Neural progenitor cell (in vitro differentiated cells): ENCODE results near the gene GDF15. TPM values are rescaled to one million over a fixed set of nuclear protein-coding genes. Genes with fewer than 3 reads are reported as not detected.

ENCODE experiments used
- DNase-seq: peaks from one replicate; pipeline ENCODE4 v3.0.0-alpha.2; 2016; ENCODE audit warnings: low spot score
- H2AFZ ChIP-seq: fragments of 200-600 bp; sonication (generic); replicated peaks from 2 replicates; pipeline ENCODE4 v1.6.1; 2016; ENCODE audit warnings: antibody characterized with exemption
- H3F3A ChIP-seq: fragments of 200-600 bp; sonication (generic); 2 replicates; pipeline ENCODE4 v1.6.1; 2016; ENCODE audit warnings: antibody characterized with exemption, low read depth
- H3K27ac ChIP-seq: fragments of 200-600 bp; sonication (generic); 2 replicates; pipeline ENCODE4 v1.5.1; 2016; ENCODE audit warnings: mild to moderate bottlenecking
- H3K27me3 ChIP-seq: fragments of 200-600 bp; sonication (generic); 2 replicates; pipeline ENCODE4 v1.6.1; 2016; ENCODE audit warnings: mild to moderate bottlenecking, moderate library complexity
- H3K36me3 ChIP-seq: fragments of 200-600 bp; sonication (generic); 2 replicates; pipeline ENCODE4 v1.5.1; 2016
- H3K4me1 ChIP-seq: fragments of 200-600 bp; sonication (generic); 2 replicates; pipeline ENCODE4 v1.6.1; 2016; ENCODE audit warnings: mixed run types
- H3K4me2 ChIP-seq: fragments of 200-600 bp; sonication (generic); 2 replicates; pipeline ENCODE4 v1.6.1; 2016
- H3K4me3 ChIP-seq: fragments of 200-600 bp; sonication (generic); 2 replicates; pipeline ENCODE4 v1.5.1; 2016
- H3K79me2 ChIP-seq: fragments of 200-600 bp; sonication (generic); 2 replicates; pipeline ENCODE4 v1.6.1; 2016; ENCODE audit warnings: low read depth
- H3K9ac ChIP-seq: fragments of 200-600 bp; sonication (generic); 2 replicates; pipeline ENCODE4 v1.6.1; 2016
- H3K9me3 ChIP-seq: fragments of 200-600 bp; sonication (generic); 2 replicates; pipeline ENCODE4 v1.5.1; 2016; ENCODE audit warnings: low read depth
- H4K20me1 ChIP-seq: fragments of 200-600 bp; sonication (generic); 2 replicates; pipeline ENCODE4 v1.6.1; 2016; ENCODE audit warnings: low read depth
- H3K27ac Mint-ChIP-seq: 3 replicates; pipeline ENCODE4 v1.8.0; 2021; ENCODE audit warnings: mixed read lengths
- H3K27me3 Mint-ChIP-seq: 2 replicates; pipeline ENCODE4 v1.8.0; 2022; ENCODE audit warnings: low read depth, mild to moderate bottlenecking, inconsistent platforms, moderate library complexity, mixed read lengths; ENCODE audit not compliant: insufficient read depth
- H3K36me3 Mint-ChIP-seq: 3 replicates; pipeline ENCODE4 v1.8.0; 2021; ENCODE audit warnings: mixed read lengths
- H3K4me1 Mint-ChIP-seq: 3 replicates; pipeline ENCODE4 v1.8.0; 2021; ENCODE audit warnings: mixed read lengths
- H3K4me3 Mint-ChIP-seq: 3 replicates; pipeline ENCODE4 v1.8.0; 2021; ENCODE audit warnings: mild to moderate bottlenecking, moderate library complexity, mixed read lengths
- H3K9me3 Mint-ChIP-seq: 3 replicates; pipeline ENCODE4 v1.8.0; 2020; ENCODE audit warnings: mixed read lengths
- CTCF ChIP-seq: fragments of 200-600 bp; sonication (generic); IDR thresholded peaks from 2 replicates; pipeline ENCODE4 v1.5.1; 2017; ENCODE audit warnings: antibody characterized with exemption, mild to moderate bottlenecking
- EZH2 ChIP-seq: fragments of 200-600 bp; sonication (generic); IDR thresholded peaks from 2 replicates; pipeline ENCODE4 v1.6.1; 2017; ENCODE audit warnings: antibody characterized with exemption, mild to moderate bottlenecking, moderate library complexity
- EZH2phosphoT487 ChIP-seq: fragments of 200-600 bp; sonication (generic); IDR thresholded peaks from 2 replicates; pipeline ENCODE4 v1.6.1; 2017; ENCODE audit warnings: antibody characterized with exemption
- total RNA-seq: library from RNA; depleted of rRNA; stranded (reverse); fragments of >200 nt; gene quantifications from 2 replicates; pipeline ENCODE4 v1.2.3, GENCODE V29; 2015; ENCODE audit warnings: low replicate concordance

The GDF15 gene
- total RNA-seq, 1 donor from 2014 or later, result 0.19 TPM

GRCh38 chr19:18428173-18428786, 42.3 kb downstream of the GDF15 start:
- H3K9me3 Mint-ChIP-seq, result no peaks in the 10 kb centered on the region
- Histone ChIP-seq H3F3A (peaks cover 46% of the 10 kb centered on the region), H2AFZ (no peak overlapping the region), H3K79me2 (no peaks in the 10 kb centered on the region), H3K36me3 (no peaks in the 10 kb centered on the region), H3K4me2 (peak overlapping the region; percentile 88), H3K4me3 (peak overlapping the region; percentile 65), H3K9ac (no peak overlapping the region), H4K20me1 (peaks cover 22% of the 10 kb centered on the region), H3K9me3 (no peaks in the 10 kb centered on the region), H3K27me3 (no peaks in the 10 kb centered on the region), H3K4me1 (peaks cover 55% of the 10 kb centered on the region), H3K27ac (no peak overlapping the region)
- no peak for DNase-seq
- H3K27ac Mint-ChIP-seq, result no peak overlapping the region
- H3K36me3 Mint-ChIP-seq, result no peaks in the 10 kb centered on the region
- H3K27me3 Mint-ChIP-seq, result peaks cover 6% of the 10 kb centered on the region
- TF ChIP-seq CTCF (no peak), EZH2phosphoT487 (no peak), EZH2 (no peak)
- peaks cover 38% of the 10 kb centered on the region for H3K4me1 Mint-ChIP-seq
- no peak overlapping the region for H3K4me3 Mint-ChIP-seq

- peaks cover 30% of the 10 kb centered on the region for H3K4me1 Mint-ChIP-seq
- Histone ChIP-seq H3K27ac (peak overlapping the region; percentile 50), H3K4me2 (peak overlapping the region; percentile 88), H4K20me1 (peaks cover 17% of the 10 kb centered on the region), H3K9me3 (no peaks in the 10 kb centered on the region), H3K36me3 (no peaks in the 10 kb centered on the region), H2AFZ (no peak overlapping the region), H3K79me2 (peaks cover 1% of the 10 kb centered on the region), H3F3A (peaks cover 45% of the 10 kb centered on the region), H3K27me3 (no peaks in the 10 kb centered on the region), H3K4me1 (peaks cover 52% of the 10 kb centered on the region), H3K4me3 (peak overlapping the region; percentile 65), H3K9ac (no peak overlapping the region)
- H3K27me3 Mint-ChIP-seq, result peaks cover 6% of the 10 kb centered on the region
- peak; percentile 98 for DNase-seq
- H3K36me3 Mint-ChIP-seq, result no peaks in the 10 kb centered on the region
- no peaks in the 10 kb centered on the region for H3K9me3 Mint-ChIP-seq
- no peak overlapping the region for H3K27ac Mint-ChIP-seq
- H3K4me3 Mint-ChIP-seq, result no peak overlapping the region
- TF ChIP-seq EZH2 (no peak), CTCF (no peak), EZH2phosphoT487 (no peak)
Measured at GRCh38 chr19:18428787-18429674, 43.1 kb downstream of the GDF15 start.

GRCh38 chr19:18429717-18430416, 43.9 kb downstream of the GDF15 start:
- H3K36me3 Mint-ChIP-seq, result no peaks in the 10 kb centered on the region
- Histone ChIP-seq H4K20me1 (peaks cover 17% of the 10 kb centered on the region), H3F3A (peaks cover 53% of the 10 kb centered on the region), H2AFZ (no peak overlapping the region), H3K27ac (peak overlapping the region; percentile 50), H3K9me3 (no peaks in the 10 kb centered on the region), H3K27me3 (no peaks in the 10 kb centered on the region), H3K4me1 (peaks cover 47% of the 10 kb centered on the region), H3K36me3 (no peaks in the 10 kb centered on the region), H3K4me2 (peak overlapping the region; percentile 88), H3K4me3 (peak overlapping the region; percentile 65), H3K79me2 (peaks cover 6% of the 10 kb centered on the region), H3K9ac (no peak overlapping the region)
- H3K4me3 Mint-ChIP-seq, result peak overlapping the region; percentile 76
- H3K4me1 Mint-ChIP-seq, result peaks cover 31% of the 10 kb centered on the region
- DNase-seq, result no peak
- H3K9me3 Mint-ChIP-seq, result no peaks in the 10 kb centered on the region
- peak overlapping the region; percentile 69 for H3K27ac Mint-ChIP-seq
- peaks cover 10% of the 10 kb centered on the region for H3K27me3 Mint-ChIP-seq
- TF ChIP-seq EZH2phosphoT487 (no peak), EZH2 (no peak), CTCF (no peak)
